H1 (cell line): ENCODE measurements around the gene IFIT1. TPM values are rescaled to one million over a fixed set of nuclear protein-coding genes. Genes with fewer than 3 reads are reported as not detected.

ENCODE experiments used
- BCL11A ChIP-seq, 2 experiments: IDR thresholded peaks; one replicate each; pipeline ENCODE4 v1.6.1; 2011; ENCODE audit warnings: low read depth in 2 of 2, low read length in 2 of 2, mild to moderate bottlenecking in 2 of 2
- E2F6 ChIP-seq: IDR thresholded peaks from 2 replicates; pipeline ENCODE4 v1.6.1; 2012; ENCODE audit warnings: inconsistent platforms
- RNF2 ChIP-seq: fragments of 200-900, 300-1000 bp; sonication (generic); IDR thresholded peaks from 2 replicates; pipeline ENCODE4 v1.7.1; 2016; ENCODE audit warnings: borderline replicate concordance, low read depth, mild to moderate bottlenecking, antibody characterized with exemption, low read length; ENCODE audit not compliant: poor library complexity, severe bottlenecking; ENCODE audit errors: missing control alignments
- TBP ChIP-seq: IDR thresholded peaks from 2 replicates; pipeline ENCODE4 v1.6.1; 2011; ENCODE audit warnings: low read depth, low read length, improper control_type of control experiment
- polyA plus RNA-seq, 7 experiments: library from polyadenylated mRNA; depleted of rRNA in 3 of 7; stranded (reverse) in 5 of 7; unstranded in 2 of 7; fragments of >200 nt in 5 of 7; fragments of 200-250 nt in 2 of 7; gene quantifications; 1 replicate in 5 of 7; 2 replicates in 1 of 7; 4 replicates in 1 of 7; pipeline versions ENCODE4 v1.2.1 to v1.2.3, GENCODE V29; 2011 to 2013; ENCODE audit warnings: missing spikeins in 2 of 7, mixed read lengths in 2 of 7
- total RNA-seq: library from RNA; stranded (reverse); fragmentation: NEBNext Ultra II Directional; extraction: Animal tissue kit (Norgen Biotek cat#: 25700); gene quantifications from 2 replicates; pipeline ENCODE4 v1.2.1, GENCODE V29; 2021

Gene IFIT1
- total and polyA plus RNA-seq, 2 of the 8 experiments (the other 6 are each of a cell fraction or from before 2014, with no cell fraction given), result 0.94 to 1.5 TPM

DNA sequence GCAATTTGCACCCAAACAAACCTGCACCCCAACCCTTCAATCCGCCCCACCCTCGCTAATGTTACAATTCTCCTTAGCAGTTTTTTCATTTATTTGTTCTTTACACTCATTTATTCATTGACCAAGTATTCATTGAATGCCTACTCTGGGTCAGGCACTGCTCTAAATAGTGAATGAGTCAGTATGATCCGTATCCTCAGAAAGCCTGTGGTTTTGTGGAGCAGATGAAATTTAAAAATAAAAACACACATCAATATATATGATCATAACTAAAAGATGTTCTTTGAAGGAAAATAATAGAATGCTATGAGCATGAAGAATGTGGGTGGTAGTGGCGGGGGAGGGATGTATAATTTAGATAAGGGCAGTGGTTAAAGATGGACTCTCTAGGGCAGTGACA lies 35.2 kb downstream of the IFIT1 start (continued):
- no peak for TF ChIP-seq E2F6
- no peak for TF ChIP-seq RNF2
- no peak for TF ChIP-seq BCL11A (IDR thresholded peaks at IDR 0.05; ENCODE audit: low read depth in 2 of 2, low read length in 2 of 2)
- no peak for TF ChIP-seq TBP
- TF ChIP-seq, all 59 proteins: peak for 0
